ENCODE results near the gene DNAH12.

The DNAH12 gene

GRCh38 chr3:57278237-57278636, 265.9 kb downstream of the DNAH12 start:
- DNase-seq (ENCODE audit: extremely low read depth, low read depth) = no peak
- H3K4me3 ChIP-seq (replicated peaks; ENCODE audit: low read depth, low read length) = no peak overlapping the region
- no peak for TF ChIP-seq CTCF (IDR thresholded peaks at IDR 0.05; ENCODE audit: low read depth, low read length, missing control alignments)

- no peak for TF ChIP-seq CTCF (IDR thresholded peaks at IDR 0.05; ENCODE audit: low read depth, low read length, missing control alignments)
- no peak overlapping the region for H3K4me3 ChIP-seq (replicated peaks; ENCODE audit: low read depth, low read length)
- DNase-seq (ENCODE audit: extremely low read depth, low read depth) = no peak
Observed at GRCh38 chr3:57275393-57275792, 268.8 kb downstream of the DNAH12 start.

- no peak for TF ChIP-seq CTCF (IDR thresholded peaks at IDR 0.05; ENCODE audit: low read depth, low read length, missing control alignments)
- no peak for DNase-seq (ENCODE audit: extremely low read depth, low read depth)
- no peak overlapping the region for H3K4me3 ChIP-seq (replicated peaks; ENCODE audit: low read depth, low read length)
Observed at GRCh38 chr3:57274845-57275244, 269.3 kb downstream of the DNAH12 start.

- no peak for DNase-seq (ENCODE audit: extremely low read depth, low read depth)
- TF ChIP-seq CTCF (IDR thresholded peaks at IDR 0.05; ENCODE audit: low read depth, low read length, missing control alignments) = no peak
- no peak overlapping the region for H3K4me3 ChIP-seq (replicated peaks; ENCODE audit: low read depth, low read length)
Observed at GRCh38 chr3:57268416-57268815, 275.7 kb downstream of the DNAH12 start.

- no peak overlapping the region for H3K4me3 ChIP-seq (replicated peaks; ENCODE audit: low read depth, low read length)
- no peak for TF ChIP-seq CTCF (IDR thresholded peaks at IDR 0.05; ENCODE audit: low read depth, low read length, missing control alignments)
- DNase-seq (ENCODE audit: extremely low read depth, low read depth) = no peak
Observed at GRCh38 chr3:57261929-57262328, 282.2 kb downstream of the DNAH12 start.

GRCh38 chr3:57261119-57261518, 283.0 kb downstream of the DNAH12 start:
- TF ChIP-seq CTCF (IDR thresholded peaks at IDR 0.05; ENCODE audit: low read depth, low read length, missing control alignments) = no peak

GRCh38 chr3:57257678-57258077, 286.5 kb downstream of the DNAH12 start:
- TF ChIP-seq CTCF (IDR thresholded peaks at IDR 0.05; ENCODE audit: low read depth, low read length, missing control alignments) = no peak
- no peak for DNase-seq (ENCODE audit: extremely low read depth, low read depth)
- no peak overlapping the region for H3K4me3 ChIP-seq (replicated peaks; ENCODE audit: low read depth, low read length)

More at GRCh38 chr3:57261119-57261518, 283.0 kb downstream of the DNAH12 start:
- no peak for DNase-seq (ENCODE audit: extremely low read depth, low read depth)
- H3K4me3 ChIP-seq (replicated peaks; ENCODE audit: low read depth, low read length) = no peak overlapping the region

Measured in HFF-Myc (cell line).